ENCODE measurements around the gene ITGB3.

ITGB3 gene

DNA sequence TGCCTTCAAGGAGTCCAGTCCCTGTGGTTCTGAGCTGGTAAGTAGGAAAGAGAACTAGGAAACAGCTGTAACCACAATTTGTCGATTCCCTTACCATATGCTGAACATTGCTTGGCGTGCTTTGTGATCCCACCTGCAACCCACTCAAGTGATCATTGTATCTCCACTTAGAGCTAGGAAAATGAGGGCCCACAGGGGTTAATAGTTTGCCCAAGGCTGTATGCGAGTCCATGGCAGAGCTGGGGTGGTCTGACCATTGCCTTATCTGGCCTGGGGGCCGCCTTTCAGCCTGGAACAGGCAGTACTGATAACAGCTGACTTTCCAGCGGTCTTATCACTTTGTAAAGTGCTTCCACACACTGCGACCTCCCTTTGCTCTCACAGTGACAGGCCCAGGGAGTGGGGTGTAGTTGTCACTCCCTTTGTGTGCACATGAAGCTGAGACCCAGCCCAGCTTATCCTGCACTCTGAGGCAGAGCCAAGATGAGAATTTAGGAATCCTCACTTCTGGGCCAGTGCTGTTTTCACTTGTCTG lies 34.7 kb upstream of the ITGB3 start:
- TF ChIP-seq POLR2A (IDR thresholded peaks at IDR 0.05; ENCODE audit: low read length) (peak; percentile 70), GATA1 (IDR thresholded peaks at IDR 0.05; ENCODE audit: low read depth, low read length) (peak; percentile 98)
- peak; percentile 90 to 97 for DNase-seq

DNA sequence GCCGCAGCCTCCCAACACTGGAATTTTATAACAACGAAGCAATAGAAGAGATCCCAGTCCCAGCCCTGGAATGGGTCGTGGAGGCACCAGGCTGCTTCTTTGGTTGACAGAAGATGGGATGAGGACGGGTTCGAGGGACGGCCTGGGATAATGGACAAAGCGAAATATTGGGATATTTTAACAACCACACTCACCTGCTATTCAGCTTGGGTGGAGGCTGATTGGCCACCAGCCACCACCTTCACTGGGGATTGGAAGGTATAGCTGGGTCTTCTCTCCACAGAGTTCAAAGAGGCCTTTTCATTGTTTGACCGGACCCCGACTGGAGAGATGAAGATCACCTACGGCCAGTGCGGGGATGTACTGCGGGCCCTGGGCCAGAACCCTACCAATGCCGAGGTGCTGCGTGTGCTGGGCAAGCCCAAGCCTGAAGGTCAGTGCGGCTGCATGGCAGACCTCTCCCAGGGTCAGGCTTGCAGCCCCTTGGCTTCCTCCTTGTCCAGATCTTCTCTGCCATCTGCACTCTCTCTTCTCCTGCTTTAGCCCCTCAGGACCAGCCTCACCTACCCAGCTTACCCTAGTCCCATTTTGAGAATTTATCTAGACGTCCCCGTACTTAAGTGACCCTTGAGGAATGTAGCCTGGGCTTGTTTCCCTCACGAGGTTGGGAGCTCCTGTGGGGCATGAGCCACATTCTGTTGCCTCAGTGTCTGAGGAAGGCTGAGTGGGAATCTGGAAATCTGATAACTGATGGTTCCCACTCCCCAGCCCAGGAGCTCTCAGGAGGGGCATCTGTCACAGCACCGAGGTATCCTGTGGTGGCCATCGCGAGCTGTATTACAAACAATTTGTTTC lies 33.8 kb upstream of the ITGB3 start:
- TF ChIP-seq POLR2A (IDR thresholded peaks at IDR 0.05; ENCODE audit: low read length), result no peak
- TF ChIP-seq GATA1 (IDR thresholded peaks at IDR 0.05; ENCODE audit: low read depth, low read length), result no peak
- no peak for DNase-seq

DNA sequence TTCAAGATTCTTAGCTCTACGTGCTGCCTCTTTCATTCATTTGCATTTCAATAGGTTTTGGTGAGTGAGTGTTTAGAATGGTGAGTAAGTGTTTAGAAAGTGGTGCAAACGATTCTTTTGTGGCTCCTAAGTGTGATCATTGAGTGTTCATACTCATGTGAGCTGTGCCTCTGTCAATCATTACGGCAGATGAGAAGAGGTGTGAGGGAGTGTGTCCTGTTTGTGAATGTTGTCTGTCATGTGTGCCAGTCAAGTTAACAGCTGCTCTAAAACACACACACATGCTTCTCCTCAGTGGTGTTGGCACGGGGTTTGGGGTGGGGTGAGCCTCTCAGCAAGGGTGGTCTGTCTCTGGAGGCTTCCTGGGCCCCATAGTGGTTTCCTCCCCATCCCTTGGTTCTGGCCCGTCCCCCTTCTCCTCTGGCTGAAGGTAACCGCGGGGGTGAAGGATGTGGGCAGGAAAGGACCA lies 33.1 kb upstream of the ITGB3 start:
- peak in 1 of 2 experiments; percentile 42 for DNase-seq
- TF ChIP-seq POLR2A (IDR thresholded peaks at IDR 0.05; ENCODE audit: low read length), result no peak
- TF ChIP-seq GATA1 (IDR thresholded peaks at IDR 0.05; ENCODE audit: low read depth, low read length), result no peak

DNA sequence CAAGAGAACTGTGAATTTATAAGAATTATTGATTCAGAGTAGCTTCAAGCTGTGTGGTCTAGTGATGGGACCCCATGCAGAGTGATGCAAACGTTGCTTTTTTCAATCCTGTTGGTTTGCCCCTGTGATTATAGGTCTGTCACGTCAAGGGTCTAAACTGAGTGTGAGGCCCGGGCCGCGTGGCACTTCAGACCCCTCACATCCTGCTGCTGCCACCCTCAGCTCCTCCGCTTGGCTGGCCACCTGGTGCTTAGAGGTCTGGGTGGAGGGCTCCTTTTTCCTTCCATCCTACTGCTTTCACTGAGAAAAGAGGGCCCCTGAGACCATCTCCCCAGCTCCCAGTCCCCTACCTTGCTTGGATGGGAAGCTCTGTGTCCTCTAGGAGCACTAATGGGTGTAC lies 32.5 kb upstream of the ITGB3 start:
- no peak for DNase-seq
- TF ChIP-seq GATA1 (IDR thresholded peaks at IDR 0.05; ENCODE audit: low read depth, low read length) (no peak), POLR2A (IDR thresholded peaks at IDR 0.05; ENCODE audit: low read length) (no peak)

DNA sequence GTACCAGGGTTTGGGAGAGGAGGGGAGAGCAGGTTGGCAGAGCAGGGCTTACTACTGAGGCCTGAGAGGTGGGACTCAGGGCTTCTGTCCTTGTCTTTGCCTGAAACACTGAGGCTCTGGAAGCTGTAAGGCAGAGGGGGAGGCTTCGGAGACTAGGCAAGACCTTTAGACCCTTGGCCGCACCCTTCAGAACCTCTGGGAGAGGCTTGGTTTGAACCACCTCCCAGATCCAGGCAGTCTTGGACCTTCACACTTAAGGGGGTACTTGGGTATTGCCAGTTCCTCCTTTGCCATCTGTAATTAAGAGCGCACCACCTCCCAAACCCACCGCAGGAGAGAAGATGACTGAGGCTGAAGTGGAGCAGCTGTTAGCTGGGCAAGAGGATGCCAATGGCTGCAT lies 31.6 kb upstream of the ITGB3 start:
- DNase-seq, result no peak
- no peak for TF ChIP-seq POLR2A (IDR thresholded peaks at IDR 0.05; ENCODE audit: low read length)
- TF ChIP-seq GATA1 (IDR thresholded peaks at IDR 0.05; ENCODE audit: low read depth, low read length), result no peak

DNA sequence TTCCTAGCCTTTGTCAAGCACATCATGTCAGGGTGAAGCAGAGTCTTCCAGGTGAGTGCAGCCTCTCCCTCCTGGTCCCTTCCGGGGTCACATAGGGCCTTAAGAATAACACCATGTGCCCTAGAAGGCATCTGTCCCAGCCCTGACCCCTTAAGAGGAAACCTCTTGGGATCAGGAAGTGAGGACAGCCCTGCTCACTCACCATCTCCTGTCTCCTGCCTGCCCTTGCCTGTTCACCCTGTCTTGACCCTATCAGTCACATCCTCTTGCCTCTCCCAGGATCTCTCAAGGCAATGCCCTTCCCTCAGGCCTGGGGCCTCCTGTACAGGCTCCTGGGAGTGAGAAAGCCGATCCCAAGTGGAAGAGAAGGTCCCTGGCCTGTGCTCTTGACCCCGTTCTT lies 30.6 kb upstream of the ITGB3 start:
- no peak for DNase-seq

DNA sequence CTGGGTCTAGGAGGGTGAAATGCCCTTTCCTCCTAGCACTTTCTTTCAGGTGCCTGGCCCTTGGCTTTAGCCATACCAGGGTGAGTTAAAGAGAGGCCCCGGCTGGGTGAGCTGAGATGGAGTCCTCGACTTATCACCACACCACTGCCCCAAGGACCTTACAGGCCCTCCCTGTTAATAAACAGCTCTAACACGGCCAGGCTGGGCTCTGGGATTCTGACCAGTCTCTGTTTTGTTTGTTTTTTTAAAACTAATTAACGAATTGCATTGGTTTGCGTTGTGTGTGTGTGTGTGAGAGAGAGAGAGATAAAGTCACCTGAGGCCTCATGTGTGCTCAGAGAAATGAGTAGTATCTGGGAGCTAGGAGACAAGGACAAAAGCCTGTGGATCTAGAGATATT lies 30.2 kb upstream of the ITGB3 start:
- DNase-seq, result no peak
- TF ChIP-seq POLR2A (IDR thresholded peaks at IDR 0.05; ENCODE audit: low read length) (no peak), GATA1 (IDR thresholded peaks at IDR 0.05; ENCODE audit: low read depth, low read length) (no peak)

More for the DNA sequence above, 30.6 kb upstream of the ITGB3 start:
- no peak for TF ChIP-seq POLR2A (IDR thresholded peaks at IDR 0.05; ENCODE audit: low read length)
- TF ChIP-seq GATA1 (IDR thresholded peaks at IDR 0.05; ENCODE audit: low read depth, low read length), result no peak

DNA sequence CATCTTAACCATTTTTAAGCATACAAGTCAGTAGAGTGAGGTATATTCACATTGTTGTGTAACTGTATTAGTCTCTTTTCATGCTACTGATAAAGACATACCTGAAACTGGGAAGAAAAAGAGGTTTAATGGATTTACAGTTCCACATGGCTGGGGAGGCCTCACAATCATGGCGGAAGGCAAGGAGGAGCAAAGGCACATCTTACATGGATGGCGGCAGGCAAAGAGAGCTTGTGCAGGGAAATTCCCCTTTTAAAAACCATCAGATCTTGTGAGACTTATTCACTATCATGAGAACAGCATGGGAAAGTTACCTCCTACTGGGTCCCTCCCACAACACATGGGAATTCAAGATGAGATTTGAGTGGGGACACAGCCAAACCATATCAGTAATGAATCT lies 29.6 kb upstream of the ITGB3 start:
- DNase-seq, result peak; percentile 47 to 61

DNA sequence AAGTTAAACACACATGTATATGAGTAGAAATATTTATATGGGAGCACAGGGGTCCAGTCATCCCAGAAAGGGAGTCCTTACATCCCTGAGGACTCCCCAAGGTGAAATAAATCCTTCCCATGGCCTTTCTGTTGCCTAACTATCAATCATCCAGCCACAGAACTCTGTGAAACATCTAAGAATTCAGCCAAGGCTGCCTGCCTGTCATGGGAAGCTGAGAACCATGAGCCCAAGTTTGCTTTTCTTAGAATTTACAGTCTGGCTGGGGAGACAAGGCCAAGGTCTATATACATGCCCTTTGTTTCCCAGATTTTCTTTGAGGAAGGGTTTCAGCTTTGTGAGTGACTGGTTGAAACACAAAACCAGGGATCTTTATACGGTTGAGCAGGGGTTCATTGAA lies 28.7 kb upstream of the ITGB3 start:
- no peak for TF ChIP-seq POLR2A (IDR thresholded peaks at IDR 0.05; ENCODE audit: low read length)
- no peak for TF ChIP-seq GATA1 (IDR thresholded peaks at IDR 0.05; ENCODE audit: low read depth, low read length)
- no peak for DNase-seq

DNA sequence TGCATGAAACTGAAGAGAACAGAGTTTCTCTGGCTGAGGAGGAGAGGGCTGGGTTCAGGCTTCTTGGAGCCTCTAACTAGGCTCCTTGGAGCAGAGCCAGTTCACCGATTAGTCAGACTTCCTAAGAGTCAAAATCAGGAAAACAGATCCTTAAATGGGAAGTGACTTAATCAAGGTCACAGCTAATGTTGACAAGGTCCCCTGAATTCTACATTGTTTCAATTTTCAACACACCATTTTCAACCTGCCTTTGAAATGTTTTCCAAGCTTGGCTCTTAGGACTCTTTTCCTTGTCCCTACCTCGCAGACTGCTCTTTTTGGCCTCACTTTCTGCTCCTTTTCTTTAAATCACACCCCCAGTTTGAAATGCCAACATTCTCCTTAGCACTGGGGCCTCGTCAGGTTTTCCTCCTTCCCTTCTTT lies 28.2 kb upstream of the ITGB3 start:
- TF ChIP-seq GATA1 (IDR thresholded peaks at IDR 0.05; ENCODE audit: low read depth, low read length) (no peak), POLR2A (IDR thresholded peaks at IDR 0.05; ENCODE audit: low read length) (no peak)
- peak in 1 of 2 experiments; percentile 53 for DNase-seq

DNA sequence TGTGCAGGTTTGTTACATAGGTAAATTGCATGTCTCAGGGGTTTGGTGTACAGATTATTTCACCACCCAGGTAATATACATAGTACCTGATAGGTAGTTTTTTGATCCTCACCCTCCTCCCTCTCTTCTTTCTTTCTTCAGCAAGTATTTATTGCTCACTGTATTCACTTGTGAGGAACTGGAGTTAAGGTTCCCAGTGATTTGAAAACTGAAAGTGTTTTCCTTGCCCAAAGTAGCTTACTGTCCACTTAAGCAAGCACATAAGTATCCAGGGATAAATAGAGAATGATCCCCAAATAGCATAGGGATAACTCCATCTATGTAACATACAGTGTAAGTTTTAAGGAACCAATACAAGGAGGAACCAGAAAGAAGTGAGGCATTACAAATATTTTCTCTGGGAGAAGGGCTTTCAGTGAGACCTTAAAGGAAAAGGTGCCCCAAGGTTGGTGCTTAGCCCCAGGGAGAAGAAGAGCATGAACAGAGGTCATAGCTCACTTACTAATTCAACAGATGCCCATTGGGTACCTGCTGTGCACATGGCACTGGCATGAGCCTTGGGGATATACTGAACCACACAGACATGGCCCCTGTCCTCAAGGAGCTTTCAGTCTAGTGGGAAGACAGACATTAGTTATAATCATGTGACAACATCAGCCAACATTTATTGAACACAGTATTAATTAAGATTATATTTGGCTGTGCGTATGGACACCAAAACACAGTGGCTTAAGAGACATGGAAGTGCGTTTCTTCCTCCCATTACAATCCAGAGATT lies 27.5 kb upstream of the ITGB3 start:
- TF ChIP-seq GATA1 (IDR thresholded peaks at IDR 0.05; ENCODE audit: low read depth, low read length) (no peak), POLR2A (IDR thresholded peaks at IDR 0.05; ENCODE audit: low read length) (peak; percentile 11)
- DNase-seq, result no peak

DNA sequence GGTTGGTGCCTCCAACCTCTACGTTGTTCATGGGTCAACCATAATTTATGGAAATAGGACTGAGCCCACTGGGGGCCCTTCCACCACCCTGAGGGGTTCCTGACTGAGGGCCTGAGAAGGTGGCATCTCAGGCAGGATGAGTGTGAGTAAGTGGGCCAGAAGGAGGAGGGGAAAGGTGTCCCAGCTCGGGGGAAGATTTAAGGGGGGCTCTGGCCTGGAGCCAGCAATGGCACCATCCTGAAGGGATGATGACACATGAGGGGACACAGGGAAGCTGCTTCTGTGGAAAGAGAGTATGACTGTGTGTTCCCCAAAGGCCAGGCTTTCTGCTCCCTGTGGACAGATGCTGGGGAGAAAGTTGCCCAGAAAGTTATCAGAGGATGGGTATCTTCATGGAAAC lies 25.8 kb upstream of the ITGB3 start:
- no peak for TF ChIP-seq POLR2A (IDR thresholded peaks at IDR 0.05; ENCODE audit: low read length)
- no peak for TF ChIP-seq GATA1 (IDR thresholded peaks at IDR 0.05; ENCODE audit: low read depth, low read length)
- no peak for DNase-seq

DNA sequence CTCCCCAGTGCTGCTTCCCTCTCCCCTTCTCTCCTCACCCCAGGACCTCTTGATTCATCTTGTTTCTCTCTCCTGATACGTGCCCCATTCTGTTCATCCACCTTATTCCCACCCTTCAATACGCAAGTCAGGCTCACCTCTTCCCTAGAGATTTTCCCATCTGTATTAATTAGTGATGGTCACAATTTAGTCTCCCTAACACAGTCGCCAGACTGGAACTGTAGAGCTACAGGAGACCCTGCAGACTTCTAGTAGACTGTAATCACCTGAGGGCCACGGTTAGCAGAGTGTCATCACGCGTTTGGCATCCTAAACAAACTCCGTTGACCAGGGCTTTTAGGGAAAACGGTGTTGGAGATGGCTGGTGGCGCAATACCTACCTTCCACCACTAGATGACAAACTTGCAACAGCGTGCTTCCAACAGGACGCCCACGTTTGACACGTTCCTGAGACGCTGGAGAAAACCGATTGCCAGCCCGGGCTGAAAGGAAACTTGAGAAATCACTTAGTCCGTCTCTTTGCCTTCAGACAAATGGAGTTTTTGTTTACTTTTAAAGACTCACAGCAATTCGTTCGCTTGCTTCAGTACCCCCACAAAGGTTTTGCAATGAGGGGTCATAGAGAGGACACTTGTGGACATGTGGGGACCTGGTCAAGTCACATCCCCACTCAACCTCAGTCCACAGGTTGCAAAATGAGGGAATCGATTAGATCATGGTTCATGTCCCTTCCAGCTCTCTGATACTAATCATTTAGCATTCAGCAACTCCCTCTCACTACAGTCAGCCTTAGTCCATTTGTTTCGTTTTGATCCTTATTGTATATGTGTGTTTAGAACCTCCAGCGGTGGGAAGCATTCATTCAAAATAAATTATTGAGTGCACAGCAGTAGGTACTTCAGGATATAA lies 23.8 kb upstream of the ITGB3 start:
- TF ChIP-seq GATA1 (IDR thresholded peaks at IDR 0.05; ENCODE audit: low read depth, low read length), result no peak
- no peak for TF ChIP-seq POLR2A (IDR thresholded peaks at IDR 0.05; ENCODE audit: low read length)

More for the DNA sequence above, 23.8 kb upstream of the ITGB3 start:
- DNase-seq, result peak; percentile 88 to 90
